ENCODE results near the gene BICRA. TPM values are rescaled to one million over a fixed set of nuclear protein-coding genes. Genes with fewer than 3 reads are reported as not detected.

The BICRA gene
- total and polyA plus RNA-seq, 2 of the 8 experiments (the other 6 are each of a cell fraction or from before 2014, with no cell fraction given) = 1.5 to 29.2 TPM

DNA sequence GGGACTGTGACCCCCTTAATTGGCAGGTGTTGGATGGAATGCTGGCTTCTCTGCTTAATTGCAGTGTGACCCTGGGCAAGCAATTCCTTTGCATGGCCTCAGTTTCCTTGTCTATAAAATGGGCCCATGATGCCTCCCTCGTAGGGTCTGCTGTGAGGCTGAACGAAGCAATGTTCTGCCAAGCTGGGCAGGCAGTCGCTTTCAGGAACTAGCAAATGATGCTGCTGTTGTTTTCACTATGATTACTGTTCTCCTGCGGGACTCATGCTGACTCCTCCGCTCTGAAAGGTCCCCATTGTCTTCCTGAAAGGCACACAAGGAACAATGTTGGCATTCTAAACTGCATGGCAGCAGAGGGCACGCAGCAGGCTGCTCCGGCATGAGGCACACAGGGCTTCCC, 6.8 kb downstream of the BICRA start (continued):
- TF ChIP-seq SAP30 (IDR thresholded peaks at IDR 0.05; ENCODE audit: insufficient read depth, insufficient replicate concordance, low read length) (no peak), SUZ12 (IDR thresholded peaks at IDR 0.05; ENCODE audit: low read length) (no peak), RNF2 (IDR thresholded peaks at IDR 0.05; ENCODE audit: borderline replicate concordance, low read depth, low read length, missing control alignments, poor library complexity, severe bottlenecking) (no peak), ZNF274 (IDR thresholded peaks at IDR 0.05; ENCODE audit: borderline replicate concordance, extremely low read depth, low read length) (no peak), TAF1 (IDR thresholded peaks at IDR 0.05; ENCODE audit: low read depth, low read length) (no peak), POLR2A (IDR thresholded peaks at IDR 0.05; ENCODE audit: control extremely low read depth in 1 of 2, low read depth in 2 of 2, low read length in 2 of 2) (no peak), GABPA (IDR thresholded peaks at IDR 0.05; ENCODE audit: borderline replicate concordance, insufficient read depth, low read length) (no peak)
- TF ChIP-seq, protein P1, sequence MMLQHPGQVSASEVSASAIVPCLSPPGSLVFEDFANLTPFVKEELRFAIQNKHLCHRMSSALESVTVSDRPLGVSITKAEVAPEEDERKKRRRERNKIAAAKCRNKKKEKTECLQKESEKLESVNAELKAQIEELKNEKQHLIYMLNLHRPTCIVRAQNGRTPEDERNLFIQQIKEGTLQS (IDR thresholded peaks at IDR 0.05; ENCODE audit: insufficient read depth, low read depth, low read length) = no peak
- TF ChIP-seq, protein P2, sequence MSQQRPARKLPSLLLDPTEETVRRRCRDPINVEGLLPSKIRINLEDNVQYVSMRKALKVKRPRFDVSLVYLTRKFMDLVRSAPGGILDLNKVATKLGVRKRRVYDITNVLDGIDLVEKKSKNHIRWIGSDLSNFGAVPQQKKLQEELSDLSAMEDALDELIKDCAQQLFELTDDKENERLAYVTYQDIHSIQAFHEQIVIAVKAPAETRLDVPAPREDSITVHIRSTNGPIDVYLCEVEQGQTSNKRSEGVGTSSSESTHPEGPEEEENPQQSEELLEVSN (IDR thresholded peaks at IDR 0.05) = no peak

Measured in H1 (cell line).